Smooth muscle cell (in vitro differentiated cells): ENCODE results near the gene EHBP1L1. TPM values are rescaled to one million over a fixed set of nuclear protein-coding genes. Genes with fewer than 3 reads are reported as not detected.

Experiments used
- DNase-seq: peaks from one replicate; lab custom pipeline; 2025; ENCODE audit not compliant: unreplicated experiment; lab: John Stamatoyannopoulos, UW
- H2AFZ ChIP-seq: fragments of 200-600 bp; sonication (generic); 2 replicates; pipeline ENCODE4 v1.6.0; 2016; ENCODE audit warnings: antibody characterized with exemption, low read depth, mild to moderate bottlenecking
- H3F3A ChIP-seq: fragments of 200-600 bp; sonication (generic); 2 replicates; pipeline ENCODE4 v1.6.0; 2017; ENCODE audit warnings: antibody characterized with exemption, low read depth
- H3K27ac ChIP-seq: fragments of 200-600 bp; sonication (generic); 2 replicates; pipeline ENCODE4 v1.5.1; 2016; ENCODE audit warnings: low read depth, mild to moderate bottlenecking
- H3K27me3 ChIP-seq: fragments of 200-600 bp; sonication (generic); 2 replicates; pipeline ENCODE4 v1.6.1; 2016; ENCODE audit warnings: low read depth, mild to moderate bottlenecking
- H3K36me3 ChIP-seq: fragments of 200-600 bp; sonication (generic); 2 replicates; pipeline ENCODE4 v1.5.1; 2016; ENCODE audit warnings: low read depth
- H3K4me1 ChIP-seq: fragments of 200-600 bp; sonication (generic); 2 replicates; pipeline ENCODE4 v1.5.1; 2016; ENCODE audit warnings: low read depth
- H3K4me2 ChIP-seq: fragments of 200-600 bp; sonication (generic); 2 replicates; pipeline ENCODE4 v1.6.0; 2016; ENCODE audit warnings: mild to moderate bottlenecking
- H3K4me3 ChIP-seq: fragments of 200-600 bp; sonication (generic); 2 replicates; pipeline ENCODE4 v1.5.1; 2016; ENCODE audit warnings: mild to moderate bottlenecking
- H3K79me2 ChIP-seq: fragments of 200-600 bp; sonication (generic); 2 replicates; pipeline ENCODE4 v1.6.0; 2016; ENCODE audit warnings: low read depth, mild to moderate bottlenecking
- H3K9ac ChIP-seq: fragments of 200-600 bp; sonication (generic); 2 replicates; pipeline ENCODE4 v1.6.0; 2016; ENCODE audit warnings: low read depth
- H3K9me3 ChIP-seq: fragments of 200-600 bp; sonication (generic); replicated peaks from 2 replicates; pipeline ENCODE4 v1.5.1; 2016; ENCODE audit warnings: low read depth
- H4K20me1 ChIP-seq: fragments of 200-600 bp; sonication (generic); 2 replicates; pipeline ENCODE4 v1.6.0; 2016; ENCODE audit warnings: low read depth
- WGBS: methylation state at CpG from one replicate; pipeline ENCODE4 v1.1.7; 2016; ENCODE audit warnings: low lambda C conversion rate; 5-methylcytosine and 5-hydroxymethylcytosine counted together
- polyA plus RNA-seq: library from polyadenylated mRNA; unstranded; fragments of >200 nt; fragmentation: Nextera tagmentation; extraction: Ambion mirVana; gene quantifications from 2 replicates; pipeline ENCODE4 v1.2.1, GENCODE V29; 2016
- total RNA-seq: library from RNA; depleted of rRNA; stranded (reverse); fragments of >200 nt; gene quantifications from 2 replicates; pipeline ENCODE4 v1.2.3, GENCODE V29; 2014
- TF ChIP-seq, protein P1 (sequence below): fragments of 200-600 bp; sonication (generic); IDR thresholded peaks from 2 replicates; pipeline ENCODE4 v1.5.1; 2017; ENCODE audit warnings: borderline replicate concordance, mild to moderate bottlenecking, antibody characterized with exemption; ENCODE audit not compliant: insufficient read depth, poor library complexity, severe bottlenecking

The EHBP1L1 gene
- total and polyA plus RNA-seq, 2 experiments from 2014 or later: 5.1 to 29.5 TPM

GRCh38 chr11:65573391-65574079 lies 2.3 kb upstream of the EHBP1L1 start:
- TF ChIP-seq, protein P1, sequence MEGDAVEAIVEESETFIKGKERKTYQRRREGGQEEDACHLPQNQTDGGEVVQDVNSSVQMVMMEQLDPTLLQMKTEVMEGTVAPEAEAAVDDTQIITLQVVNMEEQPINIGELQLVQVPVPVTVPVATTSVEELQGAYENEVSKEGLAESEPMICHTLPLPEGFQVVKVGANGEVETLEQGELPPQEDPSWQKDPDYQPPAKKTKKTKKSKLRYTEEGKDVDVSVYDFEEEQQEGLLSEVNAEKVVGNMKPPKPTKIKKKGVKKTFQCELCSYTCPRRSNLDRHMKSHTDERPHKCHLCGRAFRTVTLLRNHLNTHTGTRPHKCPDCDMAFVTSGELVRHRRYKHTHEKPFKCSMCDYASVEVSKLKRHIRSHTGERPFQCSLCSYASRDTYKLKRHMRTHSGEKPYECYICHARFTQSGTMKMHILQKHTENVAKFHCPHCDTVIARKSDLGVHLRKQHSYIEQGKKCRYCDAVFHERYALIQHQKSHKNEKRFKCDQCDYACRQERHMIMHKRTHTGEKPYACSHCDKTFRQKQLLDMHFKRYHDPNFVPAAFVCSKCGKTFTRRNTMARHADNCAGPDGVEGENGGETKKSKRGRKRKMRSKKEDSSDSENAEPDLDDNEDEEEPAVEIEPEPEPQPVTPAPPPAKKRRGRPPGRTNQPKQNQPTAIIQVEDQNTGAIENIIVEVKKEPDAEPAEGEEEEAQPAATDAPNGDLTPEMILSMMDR: no peak
- peaks cover 23% of the 10 kb centered on the region for H4K20me1 ChIP-seq
- H3K36me3 ChIP-seq: no peaks in the 10 kb centered on the region
- H3K9ac ChIP-seq: no peak overlapping the region
- DNase-seq: no peak
- H2AFZ ChIP-seq: no peak overlapping the region
- H3K9me3 ChIP-seq: no peaks in the 10 kb centered on the region
- H3K4me3 ChIP-seq: peak overlapping the region; percentile 90
- H3K27ac ChIP-seq: peak overlapping the region; percentile 60
- H3K79me2 ChIP-seq: peaks cover 33% of the 10 kb centered on the region
- H3K27me3 ChIP-seq: no peaks in the 10 kb centered on the region
- H3K4me1 ChIP-seq: peaks cover 33% of the 10 kb centered on the region
- H3K4me2 ChIP-seq: peak overlapping the region; percentile 87
- 82% methylated on average over 21 of the region's 22 CpGs for WGBS
- H3F3A ChIP-seq: peaks cover 24% of the 10 kb centered on the region

- peak; percentile 91 for DNase-seq
- H2AFZ ChIP-seq: no peak overlapping the region
- H3K4me3 ChIP-seq: peak overlapping the region; percentile 90
- no peaks in the 10 kb centered on the region for H3K36me3 ChIP-seq
- 1% methylated on average over 47 of the region's 67 CpGs for WGBS
- peak overlapping the region; percentile 75 for H3K27ac ChIP-seq
- TF ChIP-seq, protein P1: peak; percentile 89
- H3K9ac ChIP-seq: peak overlapping the region; percentile 14
- H3K79me2 ChIP-seq: peaks cover 27% of the 10 kb centered on the region
- H3K4me2 ChIP-seq: peak overlapping the region; percentile 94
- no peaks in the 10 kb centered on the region for H3K9me3 ChIP-seq
- H4K20me1 ChIP-seq: peaks cover 23% of the 10 kb centered on the region
- H3K27me3 ChIP-seq: no peaks in the 10 kb centered on the region
- peaks cover 25% of the 10 kb centered on the region for H3K4me1 ChIP-seq
- H3F3A ChIP-seq: peaks cover 24% of the 10 kb centered on the region
These were observed 1.6 kb upstream of the EHBP1L1 start for GRCh38 chr11:65574109-65574810.

GRCh38 chr11:65574811-65575567 lies 864 bp upstream of the EHBP1L1 start:
- H3K4me3 ChIP-seq: peak overlapping the region; percentile 90
- TF ChIP-seq, protein P1: no peak
- no peak for DNase-seq
- H3K36me3 ChIP-seq: no peaks in the 10 kb centered on the region
- peaks cover 23% of the 10 kb centered on the region for H4K20me1 ChIP-seq
- peak overlapping the region; percentile 14 for H3K9ac ChIP-seq
- 7% methylated on average over 27 of the region's 28 CpGs for WGBS
- H3K27ac ChIP-seq: peak overlapping the region; percentile 75
- peak overlapping the region; percentile 94 for H3K4me2 ChIP-seq
- H2AFZ ChIP-seq: no peak overlapping the region
- peaks cover 24% of the 10 kb centered on the region for H3K4me1 ChIP-seq
- peaks cover 24% of the 10 kb centered on the region for H3F3A ChIP-seq
- no peaks in the 10 kb centered on the region for H3K9me3 ChIP-seq
- peaks cover 26% of the 10 kb centered on the region for H3K79me2 ChIP-seq
- H3K27me3 ChIP-seq: no peaks in the 10 kb centered on the region
